OCI-LY7 (cell line): ENCODE results near the gene SPSB3.

Source experiments
- EZH2phosphoT487 ChIP-seq: fragments of 200-600 bp; sonication (generic); IDR thresholded peaks from 2 replicates; pipeline ENCODE4 v1.6.1; 2018; ENCODE audit warnings: low read depth, borderline replicate concordance, mild to moderate bottlenecking, mixed run types, antibody characterized with exemption, low read length, moderate library complexity, mixed read lengths
- TF ChIP-seq, protein P1 (sequence below): fragments of 200-600 bp; sonication (generic); conservative IDR thresholded peaks from 2 replicates; pipeline ENCODE4 v1.5.1; 2014; ENCODE audit warnings: mild to moderate bottlenecking, antibody characterized with exemption, low read length, moderate library complexity, mixed read lengths

DNA sequence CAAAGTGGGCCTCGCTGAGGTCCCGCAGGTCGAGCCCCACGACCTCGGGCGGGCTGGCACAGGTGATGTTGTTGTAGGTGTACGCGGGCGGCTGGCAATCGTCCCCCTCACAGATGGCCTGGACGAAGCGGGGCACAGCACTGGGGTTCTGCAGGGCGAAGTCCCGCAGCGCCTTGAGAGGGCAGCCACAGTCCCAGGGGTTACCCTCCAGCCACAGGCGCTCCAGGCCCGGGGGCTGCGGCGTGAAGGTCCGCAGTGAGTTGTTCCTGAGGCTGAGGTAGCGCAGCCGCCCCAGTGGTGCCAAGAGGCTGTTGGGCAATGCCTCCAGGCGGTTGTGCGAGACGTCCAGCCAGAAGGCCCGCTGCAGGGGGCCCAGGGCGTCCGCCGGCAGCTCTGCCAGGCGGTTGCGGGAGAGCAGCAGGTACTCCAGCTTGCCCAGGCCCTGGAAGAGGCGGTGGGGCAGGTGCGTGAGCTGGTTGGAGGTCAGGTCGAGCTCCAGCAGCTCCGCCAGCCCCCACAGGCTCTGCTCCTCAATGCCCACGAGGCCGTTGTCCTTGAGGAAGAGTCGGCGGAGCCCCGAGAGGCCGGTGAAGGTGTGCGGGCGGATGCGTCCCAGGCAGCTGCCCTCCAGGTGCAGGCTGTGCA, 8.4 kb upstream of the SPSB3 start:
- TF ChIP-seq, protein P1, sequence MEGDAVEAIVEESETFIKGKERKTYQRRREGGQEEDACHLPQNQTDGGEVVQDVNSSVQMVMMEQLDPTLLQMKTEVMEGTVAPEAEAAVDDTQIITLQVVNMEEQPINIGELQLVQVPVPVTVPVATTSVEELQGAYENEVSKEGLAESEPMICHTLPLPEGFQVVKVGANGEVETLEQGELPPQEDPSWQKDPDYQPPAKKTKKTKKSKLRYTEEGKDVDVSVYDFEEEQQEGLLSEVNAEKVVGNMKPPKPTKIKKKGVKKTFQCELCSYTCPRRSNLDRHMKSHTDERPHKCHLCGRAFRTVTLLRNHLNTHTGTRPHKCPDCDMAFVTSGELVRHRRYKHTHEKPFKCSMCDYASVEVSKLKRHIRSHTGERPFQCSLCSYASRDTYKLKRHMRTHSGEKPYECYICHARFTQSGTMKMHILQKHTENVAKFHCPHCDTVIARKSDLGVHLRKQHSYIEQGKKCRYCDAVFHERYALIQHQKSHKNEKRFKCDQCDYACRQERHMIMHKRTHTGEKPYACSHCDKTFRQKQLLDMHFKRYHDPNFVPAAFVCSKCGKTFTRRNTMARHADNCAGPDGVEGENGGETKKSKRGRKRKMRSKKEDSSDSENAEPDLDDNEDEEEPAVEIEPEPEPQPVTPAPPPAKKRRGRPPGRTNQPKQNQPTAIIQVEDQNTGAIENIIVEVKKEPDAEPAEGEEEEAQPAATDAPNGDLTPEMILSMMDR = no peak
- TF ChIP-seq EZH2phosphoT487 = no peak
